ENCODE data around the gene FAM216B. TPM values are rescaled to one million over a fixed set of nuclear protein-coding genes. Genes with fewer than 3 reads are reported as not detected.

The FAM216B gene
- total and polyA plus RNA-seq, 2 donors (not counting 3 experiments of a cell fraction or from before 2014, with no cell fraction given) = not detected

GRCh38 chr13:42814868-42815267 lies 33.5 kb downstream of the FAM216B start:
- no peaks in the 10 kb centered on the region for H3K27me3 ChIP-seq (ENCODE audit: control insufficient read depth in 2 of 2, insufficient read depth in 2 of 2, low read length in 2 of 2)
- H3K79me2 ChIP-seq (ENCODE audit: control insufficient read depth, insufficient read depth, low read length) = no peaks in the 10 kb centered on the region
- no peaks in the 10 kb centered on the region for H3K4me1 ChIP-seq (ENCODE audit: control insufficient read depth, extremely low read depth, insufficient read depth, low read length)
- POLR2A ChIA-PET = no interaction called here
- no peaks in the 10 kb centered on the region for H3K9me3 ChIP-seq (replicated peaks; ENCODE audit: control insufficient read depth, insufficient read depth, low read length)
- BruUV-seq (replicated peaks) = no TSS peak
- intact Hi-C loops (cut with micrococcal nuclease) = no loop called here
- CTCF ChIA-PET = no interaction called here
- FAIRE-seq (no peak), DNase-seq (ENCODE audit: low read depth, low spot score) (no peak)
- no peak overlapping the region for H2AFZ ChIP-seq (ENCODE audit: low read depth, low read length)
- H3K36me3 ChIP-seq (ENCODE audit: control insufficient read depth in 2 of 2, extremely low read depth in 1 of 2, insufficient read depth in 2 of 2, low read length in 2 of 2) = no peaks in the 10 kb centered on the region
- no peak for TF ChIP-seq POLR2A (IDR thresholded peaks at IDR 0.05; ENCODE audit: low read depth, low read length)
- TF ChIP-seq CTCF (IDR thresholded peaks at IDR 0.05; ENCODE audit: extremely low read depth in 1 of 2, insufficient read depth in 1 of 2, low read depth in 1 of 2, low read length in 2 of 2) = no peak
- no peak for TF ChIP-seq FOS (IDR thresholded peaks at IDR 0.05; ENCODE audit: borderline replicate concordance, insufficient read depth, low read length)
- TF ChIP-seq POLR2AphosphoS5 (IDR thresholded peaks at IDR 0.05; ENCODE audit: insufficient read depth, low read depth, low read length) = no peak
- no peak for TF ChIP-seq MAX (IDR thresholded peaks at IDR 0.05; ENCODE audit: insufficient read depth, insufficient read length)
- no peak for TF ChIP-seq JUN (IDR thresholded peaks at IDR 0.05; ENCODE audit: borderline replicate concordance, insufficient read depth, insufficient read length, low read depth)
- no peak for TF ChIP-seq MYC (IDR thresholded peaks at IDR 0.05; ENCODE audit: low read depth, low read length)
- no peak for TF ChIP-seq GATA2 (IDR thresholded peaks at IDR 0.05; ENCODE audit: insufficient read depth, insufficient read length, low read depth, low read length)
- TF ChIP-seq EZH2 (IDR thresholded peaks at IDR 0.05; ENCODE audit: borderline replicate concordance, low read depth, low read length, severe bottlenecking) = no peak
- no peak overlapping the region for H3K27ac ChIP-seq (ENCODE audit: insufficient read depth, low read depth, low read length)
- no peaks in the 10 kb centered on the region for H3K9me1 ChIP-seq (replicated peaks; ENCODE audit: control insufficient read depth, extremely low read depth, insufficient read depth, low read length)
- H3K4me2 ChIP-seq (ENCODE audit: insufficient read depth, low read length) = no peak overlapping the region
- no peak overlapping the region for H3K9ac ChIP-seq (replicated peaks; ENCODE audit: extremely low read depth, insufficient read depth, low read length)
- H4K20me1 ChIP-seq (replicated peaks; ENCODE audit: control insufficient read depth, extremely low read depth, insufficient read depth, low read length) = no peaks in the 10 kb centered on the region
- no peak overlapping the region for H3K4me3 ChIP-seq (replicated peaks in 1 of 3; ENCODE audit: insufficient read depth in 1 of 3, low read depth in 1 of 3, low read length in 3 of 3)
- dilution Hi-C loops (cut with MboI; ENCODE audit: extremely low pct_ligation_motif_present, low sequenced_read_pairs) = no loop called here
